Fibroblast of lung (primary cell): ENCODE measurements around the gene EIF1AD. TPM values are rescaled to one million over a fixed set of nuclear protein-coding genes. Genes with fewer than 3 reads are reported as not detected.

Experiments
- DNase-seq, 2 donors: peaks; one replicate each; pipeline versions ENCODE4 v3.0.0 to v3.0.0-alpha.2; 2010; ENCODE audit warnings: low read depth in 2 of 2
- H2AFZ ChIP-seq: 2 replicates; pipeline ENCODE4 v1.5.1; 2012; ENCODE audit warnings: low read length, control low read depth, inconsistent platforms
- H3K27ac ChIP-seq: 2 replicates; pipeline ENCODE4 v1.5.1; 2011; ENCODE audit warnings: low read length, control low read depth; ENCODE audit not compliant: insufficient read depth
- H3K27me3 ChIP-seq: 2 replicates; pipeline ENCODE4 v1.5.1; 2011; ENCODE audit warnings: mild to moderate bottlenecking, low read length; ENCODE audit not compliant: control insufficient read depth, insufficient read depth
- H3K36me3 ChIP-seq: 2 replicates; pipeline ENCODE4 v1.5.1; 2011; ENCODE audit warnings: low read length; ENCODE audit not compliant: control insufficient read depth, insufficient read depth
- H3K4me1 ChIP-seq: 2 replicates; pipeline ENCODE4 v1.5.1; 2011; ENCODE audit warnings: low read length; ENCODE audit not compliant: control insufficient read depth, insufficient read depth; ENCODE audit errors: extremely low read depth
- H3K4me2 ChIP-seq: 2 replicates; pipeline ENCODE4 v1.5.1; 2011; ENCODE audit warnings: low read length, control low read depth; ENCODE audit not compliant: insufficient read depth; ENCODE audit errors: extremely low read depth
- H3K4me3 ChIP-seq, 4 experiments: fragments of 200-600 bp in 1 of 4; sonication (generic) in 1 of 4; replicated peaks in 1 of 4; 2 replicates each; pipeline ENCODE4 v1.5.1; 2011 to 2016; ENCODE audit warnings: low read length in 4 of 4, low read depth in 3 of 4, mild to moderate bottlenecking in 3 of 4, control low read depth in 2 of 4, inconsistent platforms in 1 of 4, mixed read lengths in 1 of 4; ENCODE audit not compliant: insufficient read depth in 1 of 4; ENCODE audit errors: control extremely low read depth in 1 of 4
- H3K79me2 ChIP-seq: 2 replicates; pipeline ENCODE4 v1.5.1; 2012; ENCODE audit warnings: mild to moderate bottlenecking, low read length, inconsistent platforms; ENCODE audit not compliant: control insufficient read depth, insufficient read depth
- H3K9ac ChIP-seq: 2 replicates; pipeline ENCODE4 v1.5.1; 2011; ENCODE audit warnings: mild to moderate bottlenecking, low read length, control low read depth; ENCODE audit not compliant: insufficient read depth
- H3K9me3 ChIP-seq: 2 replicates; pipeline ENCODE4 v1.5.1; 2012; ENCODE audit warnings: low read depth, low read length; ENCODE audit not compliant: control insufficient read depth, insufficient read depth
- H4K20me1 ChIP-seq: 2 replicates; pipeline ENCODE4 v1.5.1; 2011; ENCODE audit warnings: low read length; ENCODE audit not compliant: control insufficient read depth, insufficient read depth; ENCODE audit errors: extremely low read depth
- CTCF ChIP-seq, 2 donors: IDR thresholded peaks in 1 of 2; conservative IDR thresholded peaks in 1 of 2; 1 replicate in 1 of 2; 2 replicates in 1 of 2; pipeline ENCODE4 v1.5.1; 2011 to 2012; ENCODE audit warnings: low read length in 2 of 2, control low read depth in 1 of 2, inconsistent platforms in 1 of 2, low read depth in 1 of 2, mild to moderate bottlenecking in 1 of 2
- EZH2 ChIP-seq: IDR thresholded peaks from 2 replicates; pipeline ENCODE4 v1.5.1; 2012; ENCODE audit warnings: low read length, control low read depth, mild to moderate bottlenecking; ENCODE audit errors: missing control alignments
- polyA plus RNA-seq, 2 donors: library from polyadenylated mRNA; depleted of rRNA in 1 of 2; stranded (reverse) in 1 of 2; unstranded in 1 of 2; fragments of >200 nt; gene quantifications; 2 replicates each; pipeline ENCODE4 v1.2.1, GENCODE V29; 2011 to 2012; ENCODE audit warnings: missing spikeins in 1 of 2
- total RNA-seq: library from RNA; depleted of rRNA; stranded (reverse); fragments of >200 nt; gene quantifications from 2 replicates; pipeline ENCODE4 v1.2.1, GENCODE V29; 2014

Gene EIF1AD
- total and polyA plus RNA-seq, 2 donors (not counting 1 experiment from before 2014, with no cell fraction given) = 23.5 to 26.2 TPM

GRCh38 chr11:65981101-65981740 lies 20.7 kb downstream of the EIF1AD start:
- Histone ChIP-seq H3K4me3 (no peak overlapping the region), H3K4me2 (no peak overlapping the region), H3K27me3 (no peaks in the 10 kb centered on the region), H3K9ac (no peak overlapping the region), H3K79me2 (no peaks in the 10 kb centered on the region), H2AFZ (no peak overlapping the region), H3K36me3 (peaks cover 14% of the 10 kb centered on the region), H4K20me1 (no peaks in the 10 kb centered on the region), H3K27ac (no peak overlapping the region), H3K9me3 (no peaks in the 10 kb centered on the region), H3K4me1 (no peaks in the 10 kb centered on the region)
- no peak for TF ChIP-seq EZH2
- TF ChIP-seq CTCF (conservative IDR thresholded peaks at IDR 0.05 in 1 of 2, IDR thresholded peaks at IDR 0.05 in 1 of 2; ENCODE audit: low read depth in 1 of 2, low read length in 2 of 2) = no peak
- DNase-seq = no peak

GRCh38 chr11:65979261-65979759 lies 22.6 kb downstream of the EIF1AD start:
- peaks cover 14% of the 10 kb centered on the region for H3K36me3 ChIP-seq
- no peaks in the 10 kb centered on the region for H3K4me1 ChIP-seq
- TF ChIP-seq CTCF (conservative IDR thresholded peaks at IDR 0.05 in 1 of 2, IDR thresholded peaks at IDR 0.05 in 1 of 2; ENCODE audit: low read depth in 1 of 2, low read length in 2 of 2) (no peak), EZH2 (no peak)
- H3K9me3 ChIP-seq = no peaks in the 10 kb centered on the region
- H2AFZ ChIP-seq = no peak overlapping the region
- no peaks in the 10 kb centered on the region for H4K20me1 ChIP-seq
- H3K9ac ChIP-seq = no peak overlapping the region
- DNase-seq = no peak
- H3K4me3 ChIP-seq = no peak overlapping the region
- H3K79me2 ChIP-seq = no peaks in the 10 kb centered on the region
- H3K27ac ChIP-seq = no peak overlapping the region
- H3K27me3 ChIP-seq = no peaks in the 10 kb centered on the region
- H3K4me2 ChIP-seq = no peak overlapping the region

- H3K9me3 ChIP-seq = no peaks in the 10 kb centered on the region
- H3K27me3 ChIP-seq = no peaks in the 10 kb centered on the region
- no peak overlapping the region for H3K4me3 ChIP-seq
- no peaks in the 10 kb centered on the region for H3K79me2 ChIP-seq
- H3K9ac ChIP-seq = no peak overlapping the region
- H2AFZ ChIP-seq = no peak overlapping the region
- H4K20me1 ChIP-seq = no peaks in the 10 kb centered on the region
- TF ChIP-seq EZH2 (no peak), CTCF (conservative IDR thresholded peaks at IDR 0.05 in 1 of 2, IDR thresholded peaks at IDR 0.05 in 1 of 2; ENCODE audit: low read depth in 1 of 2, low read length in 2 of 2) (no peak)
- no peak for DNase-seq
- peaks cover 14% of the 10 kb centered on the region for H3K36me3 ChIP-seq
- no peak overlapping the region for H3K4me2 ChIP-seq
- no peaks in the 10 kb centered on the region for H3K4me1 ChIP-seq
- no peak overlapping the region for H3K27ac ChIP-seq
These were observed 23.3 kb downstream of the EIF1AD start for GRCh38 chr11:65978391-65979238.
